ENCODE measurements around the gene LIPM. TPM values are rescaled to one million over a fixed set of nuclear protein-coding genes. Genes with fewer than 3 reads are reported as not detected.

The LIPM gene
- total RNA-seq, 1 experiment from 2014 or later = not detected

Other genes starting within 250 kb of the LIPM start
- gene RNLS, start 219.4 kb upstream of the LIPM start, total RNA-seq (2014; rRNA removed; shearing (Covaris generic)) = 0.18 and 0.35 TPM in 2 replicates
- gene LIPJ, start 216.0 kb upstream of the LIPM start, total RNA-seq (2014; rRNA removed; shearing (Covaris generic)) = not detected in 2 replicates
- gene LIPF, start 138.3 kb upstream of the LIPM start, total RNA-seq (2014; rRNA removed; shearing (Covaris generic)) = not detected in 2 replicates
- gene LIPK, start 96.5 kb upstream of the LIPM start, total RNA-seq (2014; rRNA removed; shearing (Covaris generic)) = not detected in 2 replicates
- gene LIPN, start 42.7 kb upstream of the LIPM start, total RNA-seq (2014; rRNA removed; shearing (Covaris generic)) = not detected in 2 replicates
- gene ANKRD22, start 49.1 kb downstream of the LIPM start, total RNA-seq (2014; rRNA removed; shearing (Covaris generic)) = not detected in 2 replicates
- 9.0 and 15.0 TPM in 2 replicates for gene STAMBPL1, start 77.5 kb downstream of the LIPM start, total RNA-seq (2014; rRNA removed; shearing (Covaris generic))
- 14.9 and 29.1 TPM in 2 replicates for gene ACTA2, start 150.0 kb downstream of the LIPM start, total RNA-seq (2014; rRNA removed; shearing (Covaris generic))
- gene FAS, start 188.1 kb downstream of the LIPM start, total RNA-seq (2014; rRNA removed; shearing (Covaris generic)) = 30.3 and 30.6 TPM in 2 replicates

Measured in H4 (cell line).